Panc1 (cell line): ENCODE measurements around the gene FIGLA. TPM values are rescaled to one million over a fixed set of nuclear protein-coding genes. Genes with fewer than 3 reads are reported as not detected.

Experiments used
- ATAC-seq: fragments of 200-7000 bp; cut with Tn5 transposase; 2 replicates; pipeline ENCODE4 v1.9.1; 2020; ENCODE audit warnings: mild to moderate bottlenecking, moderate library complexity
- BruUV-seq: library from RNA; stranded (reverse); fragments of 400-500 nt; replicated peaks from 2 replicates; lab custom pipeline; 2021; lab: Mats Ljungman, UMichigan
- CTCF ChIA-PET: fragments of 300-600 bp; sonication (Branson Sonifier 250); formaldehyde crosslinking; loops from one replicate; lab custom pipeline; 2022; ENCODE audit warnings: antibody characterized with exemption; lab: Charles Lee
- POLR2A ChIA-PET: fragments of 300-600 bp; sonication (Branson Sonifier 250); formaldehyde crosslinking; loops from one replicate; lab custom pipeline; 2022; ENCODE audit warnings: antibody characterized with exemption; lab: Charles Lee
- DNase-seq: peaks from one replicate; pipeline ENCODE4 v3.0.0-alpha.2; 2010; ENCODE audit warnings: low read depth, low spot score
- H3K27ac ChIP-seq: 2 replicates; pipeline ENCODE4 v1.5.1; 2011; ENCODE audit warnings: mild to moderate bottlenecking, low read length, inconsistent platforms
- H3K27me3 ChIP-seq: fragments of 200-500 bp; sonication (Bioruptor generic); 2 replicates; pipeline ENCODE4 v1.6.0; 2014; ENCODE audit warnings: low read length, inconsistent platforms; ENCODE audit not compliant: control insufficient read depth, insufficient read depth
- H3K36me3 ChIP-seq: fragments of 200-500 bp; sonication (Bioruptor generic); 2 replicates; pipeline ENCODE4 v1.5.1; 2014; ENCODE audit warnings: inconsistent platforms, mild to moderate bottlenecking, low read length, moderate library complexity; ENCODE audit not compliant: control insufficient read depth, insufficient read depth
- H3K4me1 ChIP-seq: 2 replicates; pipeline ENCODE4 v1.5.1; 2011; ENCODE audit warnings: inconsistent platforms, mild to moderate bottlenecking, low read length, moderate library complexity; ENCODE audit not compliant: control insufficient read depth, insufficient read depth
- H3K4me3 ChIP-seq, 2 experiments: 2 replicates each; pipeline ENCODE4 v1.5.1; 2011 to 2012; ENCODE audit warnings: low read depth in 2 of 2, low read length in 2 of 2, mild to moderate bottlenecking in 2 of 2, inconsistent platforms in 1 of 2, moderate library complexity in 1 of 2
- H3K9me3 ChIP-seq: fragments of 200-500 bp; sonication (Bioruptor generic); 2 replicates; pipeline ENCODE4 v1.5.1; 2014; ENCODE audit warnings: low read depth, mild to moderate bottlenecking, inconsistent platforms, low read length, moderate library complexity; ENCODE audit not compliant: control insufficient read depth, insufficient read depth
- POLR2AphosphoS5 ChIP-seq: IDR thresholded peaks from 2 replicates; pipeline ENCODE4 v1.6.1; 2012; ENCODE audit warnings: mild to moderate bottlenecking, low read depth, low read length, moderate library complexity
- SIN3A ChIP-seq: IDR thresholded peaks from 2 replicates; pipeline ENCODE4 v1.6.1; 2012; ENCODE audit warnings: low read depth, mild to moderate bottlenecking, low read length, moderate library complexity, borderline replicate concordance; ENCODE audit not compliant: insufficient read depth
- TCF7L2 ChIP-seq: IDR thresholded peaks from 2 replicates; pipeline ENCODE4 v1.6.1; 2011; ENCODE audit warnings: mild to moderate bottlenecking, low read depth, low read length, inconsistent platforms
- in situ Hi-C: cut with HindIII; loops from 2 replicates; pipeline ENCODE4 v1.10.0; 2016; ENCODE audit warnings: low sequenced_read_pairs, low pct_unique_long_range_greater_than_20kb
- intact Hi-C: fragments of 100-400 bp; cut with micrococcal nuclease; formaldehyde crosslinking; loops from one replicate; pipeline ENCODE4 v1.10.0; 2022; ENCODE audit not compliant: unreplicated experiment
- total RNA-seq: library from RNA; stranded (reverse); gene quantifications from one replicate; pipeline ENCODE4 v1.2.1, GENCODE V29; 2021; ENCODE audit not compliant: unreplicated experiment
- TF ChIP-seq, protein P1 (sequence below), 2 experiments: IDR thresholded peaks; 2 replicates each; pipeline ENCODE4 v1.6.1; 2011 to 2012; ENCODE audit warnings: low read depth in 2 of 2, control low read depth in 1 of 2, low read length in 1 of 2, mild to moderate bottlenecking in 1 of 2, moderate library complexity in 1 of 2; ENCODE audit not compliant: insufficient read depth in 1 of 2
- TF ChIP-seq, protein P2 (sequence below): fragments of 450-650 bp; IDR thresholded peaks from 2 replicates; pipeline ENCODE4 v1.5.1; 2017; ENCODE audit warnings: mild to moderate bottlenecking

Gene FIGLA
- total RNA-seq, 1 experiment from 2014 or later: not detected

GRCh38 chr2:70729647-70730046 lies 60.8 kb downstream of the FIGLA start:
- no TSS peak for BruUV-seq
- in situ Hi-C loops (no loop called here), intact Hi-C loops (no loop called here)
- ChIA-PET POLR2A (no interaction called here), CTCF (no interaction called here)
- Histone ChIP-seq H3K9me3 (no peaks in the 10 kb centered on the region), H3K27me3 (peaks cover 10% of the 10 kb centered on the region), H3K4me1 (no peaks in the 10 kb centered on the region), H3K36me3 (no peaks in the 10 kb centered on the region), H3K27ac (no peak overlapping the region), H3K4me3 (no peak overlapping the region)
- DNase-seq: no peak
- no peak for ATAC-seq
- TF ChIP-seq, protein P1, sequence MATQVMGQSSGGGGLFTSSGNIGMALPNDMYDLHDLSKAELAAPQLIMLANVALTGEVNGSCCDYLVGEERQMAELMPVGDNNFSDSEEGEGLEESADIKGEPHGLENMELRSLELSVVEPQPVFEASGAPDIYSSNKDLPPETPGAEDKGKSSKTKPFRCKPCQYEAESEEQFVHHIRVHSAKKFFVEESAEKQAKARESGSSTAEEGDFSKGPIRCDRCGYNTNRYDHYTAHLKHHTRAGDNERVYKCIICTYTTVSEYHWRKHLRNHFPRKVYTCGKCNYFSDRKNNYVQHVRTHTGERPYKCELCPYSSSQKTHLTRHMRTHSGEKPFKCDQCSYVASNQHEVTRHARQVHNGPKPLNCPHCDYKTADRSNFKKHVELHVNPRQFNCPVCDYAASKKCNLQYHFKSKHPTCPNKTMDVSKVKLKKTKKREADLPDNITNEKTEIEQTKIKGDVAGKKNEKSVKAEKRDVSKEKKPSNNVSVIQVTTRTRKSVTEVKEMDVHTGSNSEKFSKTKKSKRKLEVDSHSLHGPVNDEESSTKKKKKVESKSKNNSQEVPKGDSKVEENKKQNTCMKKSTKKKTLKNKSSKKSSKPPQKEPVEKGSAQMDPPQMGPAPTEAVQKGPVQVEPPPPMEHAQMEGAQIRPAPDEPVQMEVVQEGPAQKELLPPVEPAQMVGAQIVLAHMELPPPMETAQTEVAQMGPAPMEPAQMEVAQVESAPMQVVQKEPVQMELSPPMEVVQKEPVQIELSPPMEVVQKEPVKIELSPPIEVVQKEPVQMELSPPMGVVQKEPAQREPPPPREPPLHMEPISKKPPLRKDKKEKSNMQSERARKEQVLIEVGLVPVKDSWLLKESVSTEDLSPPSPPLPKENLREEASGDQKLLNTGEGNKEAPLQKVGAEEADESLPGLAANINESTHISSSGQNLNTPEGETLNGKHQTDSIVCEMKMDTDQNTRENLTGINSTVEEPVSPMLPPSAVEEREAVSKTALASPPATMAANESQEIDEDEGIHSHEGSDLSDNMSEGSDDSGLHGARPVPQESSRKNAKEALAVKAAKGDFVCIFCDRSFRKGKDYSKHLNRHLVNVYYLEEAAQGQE (IDR thresholded peaks at IDR 0.05; ENCODE audit: insufficient read depth in 1 of 2, low read depth in 2 of 2, low read length in 1 of 2): no peak
- TF ChIP-seq SIN3A (no peak), POLR2AphosphoS5 (no peak), TCF7L2 (no peak)

- TF ChIP-seq, protein P2, sequence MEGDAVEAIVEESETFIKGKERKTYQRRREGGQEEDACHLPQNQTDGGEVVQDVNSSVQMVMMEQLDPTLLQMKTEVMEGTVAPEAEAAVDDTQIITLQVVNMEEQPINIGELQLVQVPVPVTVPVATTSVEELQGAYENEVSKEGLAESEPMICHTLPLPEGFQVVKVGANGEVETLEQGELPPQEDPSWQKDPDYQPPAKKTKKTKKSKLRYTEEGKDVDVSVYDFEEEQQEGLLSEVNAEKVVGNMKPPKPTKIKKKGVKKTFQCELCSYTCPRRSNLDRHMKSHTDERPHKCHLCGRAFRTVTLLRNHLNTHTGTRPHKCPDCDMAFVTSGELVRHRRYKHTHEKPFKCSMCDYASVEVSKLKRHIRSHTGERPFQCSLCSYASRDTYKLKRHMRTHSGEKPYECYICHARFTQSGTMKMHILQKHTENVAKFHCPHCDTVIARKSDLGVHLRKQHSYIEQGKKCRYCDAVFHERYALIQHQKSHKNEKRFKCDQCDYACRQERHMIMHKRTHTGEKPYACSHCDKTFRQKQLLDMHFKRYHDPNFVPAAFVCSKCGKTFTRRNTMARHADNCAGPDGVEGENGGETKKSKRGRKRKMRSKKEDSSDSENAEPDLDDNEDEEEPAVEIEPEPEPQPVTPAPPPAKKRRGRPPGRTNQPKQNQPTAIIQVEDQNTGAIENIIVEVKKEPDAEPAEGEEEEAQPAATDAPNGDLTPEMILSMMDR: no peak
- TF ChIP-seq, protein P1 (IDR thresholded peaks at IDR 0.05; ENCODE audit: insufficient read depth in 1 of 2, low read depth in 2 of 2, low read length in 1 of 2): no peak
- TF ChIP-seq TCF7L2 (no peak), POLR2AphosphoS5 (no peak), SIN3A (no peak)
- Histone ChIP-seq H3K36me3 (no peaks in the 10 kb centered on the region), H3K27ac (no peak overlapping the region), H3K4me3 (no peak overlapping the region), H3K9me3 (no peaks in the 10 kb centered on the region), H3K4me1 (no peaks in the 10 kb centered on the region), H3K27me3 (peaks cover 2% of the 10 kb centered on the region; the same call in 1 of the 2 replicates)
- intact Hi-C loops (no loop called here), in situ Hi-C loops (no loop called here)
- ChIA-PET CTCF (no interaction called here), POLR2A (no interaction called here)
- no TSS peak for BruUV-seq
- DNase-seq: no peak
- ATAC-seq: no peak
These were observed 62.3 kb downstream of the FIGLA start for GRCh38 chr2:70728128-70728527.

Other genes starting within 250 kb of the FIGLA start
- gene TGFA, start 236.8 kb downstream of the FIGLA start, total RNA-seq: 1.7 TPM
- 0.26 TPM for gene ADD2, start 22.4 kb downstream of the FIGLA start, total RNA-seq
- gene CLEC4F, start 30.0 kb upstream of the FIGLA start, total RNA-seq: not detected
- gene CD207, start 45.2 kb upstream of the FIGLA start, total RNA-seq: not detected
- gene VAX2, start 109.9 kb upstream of the FIGLA start, total RNA-seq: 1.0 TPM
- gene ATP6V1B1, start 145.3 kb upstream of the FIGLA start, total RNA-seq: 0.18 TPM
- gene ANKRD53, start 188.0 kb upstream of the FIGLA start, total RNA-seq: not detected
- gene TEX261, start 204.2 kb upstream of the FIGLA start, total RNA-seq: 64.9 TPM